ENCODE data around the gene FSD1.

- TF ChIP-seq EP300 (IDR thresholded peaks at IDR 0.05) (no peak), CTCF (IDR thresholded peaks at IDR 0.05) (no peak)
Observed at GRCh38 chr19:4329858-4330257, 25.5 kb downstream of the FSD1 start.
